ENCODE data around the gene RABL2B. TPM values are rescaled to one million over a fixed set of nuclear protein-coding genes. Genes with fewer than 3 reads are reported as not detected.

RABL2B gene
- total RNA-seq: 3.9 and 4.6 TPM in 2 replicates

DNA sequence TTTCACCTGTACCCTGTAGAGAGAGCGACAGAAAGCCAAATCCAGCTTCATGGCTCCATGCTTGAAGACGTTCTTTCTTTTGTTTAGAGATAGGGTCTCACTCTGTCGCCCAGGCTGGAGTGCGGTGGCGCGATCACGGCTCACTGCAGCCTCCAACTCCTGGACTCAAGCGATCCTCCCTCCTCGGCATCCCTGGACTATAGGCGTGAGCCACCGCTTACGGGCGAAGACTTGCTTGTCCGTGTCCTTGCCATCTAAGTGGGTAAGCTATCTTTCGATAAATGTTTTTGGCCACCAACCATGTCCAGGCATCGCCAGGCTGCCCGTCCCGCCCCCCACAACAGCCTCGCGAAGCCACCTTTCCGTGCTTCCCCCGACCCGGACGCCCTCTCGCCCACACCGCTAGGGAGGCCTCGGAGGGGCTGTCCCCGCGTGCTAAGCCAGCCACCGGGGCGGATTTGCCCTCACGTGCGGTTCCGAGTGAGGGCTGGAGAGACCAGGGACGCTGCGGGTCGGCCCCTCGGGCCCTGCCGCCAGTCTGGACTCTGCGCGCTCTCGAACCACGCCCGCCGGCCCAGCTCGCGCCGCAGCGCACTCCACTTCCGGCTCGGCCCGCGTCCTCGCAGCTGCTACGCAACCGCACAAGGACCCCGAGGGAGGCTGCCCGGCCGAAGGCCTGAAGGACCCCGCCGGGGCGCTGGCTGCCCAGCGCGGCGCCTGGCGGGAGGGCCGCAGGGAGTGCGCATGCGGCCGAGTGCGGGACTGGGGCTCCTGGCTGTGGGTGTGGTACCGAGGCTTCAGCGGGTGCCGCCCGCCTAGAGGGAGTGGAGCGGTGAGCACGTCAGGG is at the start of gene RABL2B:
Gene RABL2B, minus strand, starts transcription at position 604 of the 847 bp plus-strand sequence. CDS start 1,342 bp downstream, outside the sequence.

GRCh38 chr22:50737728-50738648 is 45.4 kb downstream of the RABL2B start, which contains the start of gene ACR:
ACR (plus strand) TSS chr22:50738204; CDS start chr22:50738236, 32 bp downstream.

Other genes starting within 250 kb of the RABL2B start
- gene KLHDC7B, start 237.7 kb downstream of the RABL2B start, total RNA-seq: not detected in 2 replicates
- gene SYCE3, start 220.7 kb downstream of the RABL2B start, total RNA-seq: not detected in 2 replicates
- 2.0 and 2.2 TPM in 2 replicates for gene CPT1B, start 205.2 kb downstream of the RABL2B start, total RNA-seq
- 28.3 and 35.1 TPM in 2 replicates for gene CHKB, start 200.8 kb downstream of the RABL2B start, total RNA-seq
- 0.22 and 0.26 TPM in 2 replicates for gene MAPK8IP2, start 182.8 kb downstream of the RABL2B start, total RNA-seq
- gene ARSA, start 155.5 kb downstream of the RABL2B start, total RNA-seq: 8.7 and 14.0 TPM in 2 replicates
- gene SHANK3, start 110.8 kb downstream of the RABL2B start, total RNA-seq: 9.4 and 17.3 TPM in 2 replicates
- gene ACR, start 45.4 kb downstream of the RABL2B start, total RNA-seq: 0.22 and 0.34 TPM in 2 replicates